Measurements from ENCODE around the gene KISS1R. TPM values are rescaled to one million over a fixed set of nuclear protein-coding genes. Genes with fewer than 3 reads are reported as not detected.

The KISS1R gene
- total RNA-seq, 1 experiment from 2014 or later, result not detected

GRCh38 chr19:944663-945241 is 27.6 kb downstream of the KISS1R start:
- in situ Hi-C loops (cut with HindIII; ENCODE audit: low pct_unique_long_range_greater_than_20kb, low sequenced_read_pairs), result no loop called here
- DNase-seq (ENCODE audit: low read depth), result peak; percentile 42

GRCh38 chr19:945401-946252 is 28.5 kb downstream of the KISS1R start:
- in situ Hi-C loops (cut with HindIII; ENCODE audit: low pct_unique_long_range_greater_than_20kb, low sequenced_read_pairs), result no loop called here
- DNase-seq (ENCODE audit: low read depth), result no peak

- DNase-seq (ENCODE audit: low read depth), result no peak
- in situ Hi-C loops (cut with HindIII; ENCODE audit: low pct_unique_long_range_greater_than_20kb, low sequenced_read_pairs), result no loop called here
These were observed 30.1 kb downstream of the KISS1R start for GRCh38 chr19:947090-947706.

- DNase-seq (ENCODE audit: low read depth), result no peak
- in situ Hi-C loops (cut with HindIII; ENCODE audit: low pct_unique_long_range_greater_than_20kb, low sequenced_read_pairs), result no loop called here
These were observed 30.8 kb downstream of the KISS1R start for GRCh38 chr19:947707-948539.

- DNase-seq (ENCODE audit: low read depth), result no peak
- in situ Hi-C loops (cut with HindIII; ENCODE audit: low pct_unique_long_range_greater_than_20kb, low sequenced_read_pairs), result no loop called here
These were observed 31.8 kb downstream of the KISS1R start for GRCh38 chr19:948842-949496.

GRCh38 chr19:950352-951066 is 33.4 kb downstream of the KISS1R start:
- no peak for DNase-seq (ENCODE audit: low read depth)
- in situ Hi-C loops (cut with HindIII; ENCODE audit: low pct_unique_long_range_greater_than_20kb, low sequenced_read_pairs), result no loop called here

GRCh38 chr19:952049-952679 is 35.0 kb downstream of the KISS1R start:
- no peak for DNase-seq (ENCODE audit: low read depth)
- in situ Hi-C loops (cut with HindIII; ENCODE audit: low pct_unique_long_range_greater_than_20kb, low sequenced_read_pairs), result no loop called here

GRCh38 chr19:952680-953444 is 35.7 kb downstream of the KISS1R start:
- no peak for DNase-seq (ENCODE audit: low read depth)
- in situ Hi-C loops (cut with HindIII; ENCODE audit: low pct_unique_long_range_greater_than_20kb, low sequenced_read_pairs), result no loop called here

- no peak for DNase-seq (ENCODE audit: low read depth)
- in situ Hi-C loops (cut with HindIII; ENCODE audit: low pct_unique_long_range_greater_than_20kb, low sequenced_read_pairs), result no loop called here
These were observed 36.5 kb downstream of the KISS1R start for GRCh38 chr19:953445-954271.

GRCh38 chr19:954272-954671 is 37.1 kb downstream of the KISS1R start:
- DNase-seq (ENCODE audit: low read depth), result no peak
- in situ Hi-C loops (cut with HindIII; ENCODE audit: low pct_unique_long_range_greater_than_20kb, low sequenced_read_pairs), result no loop called here

GRCh38 chr19:954672-955494 is 37.8 kb downstream of the KISS1R start:
- DNase-seq (ENCODE audit: low read depth), result no peak
- in situ Hi-C loops (cut with HindIII; ENCODE audit: low pct_unique_long_range_greater_than_20kb, low sequenced_read_pairs), result no loop called here

- DNase-seq (ENCODE audit: low read depth), result no peak
- in situ Hi-C loops (cut with HindIII; ENCODE audit: low pct_unique_long_range_greater_than_20kb, low sequenced_read_pairs), result no loop called here
These were observed 39.0 kb downstream of the KISS1R start for GRCh38 chr19:955803-956765.

GRCh38 chr19:956766-957440 is 39.8 kb downstream of the KISS1R start:
- no peak for DNase-seq (ENCODE audit: low read depth)
- in situ Hi-C loops (cut with HindIII; ENCODE audit: low pct_unique_long_range_greater_than_20kb, low sequenced_read_pairs), result no loop called here

Data from Caki2 (cell line).